Gastrocnemius medialis (tissue), 4 donors: ENCODE data around the gene GJC2. TPM values are rescaled to one million over a fixed set of nuclear protein-coding genes. Genes with fewer than 3 reads are reported as not detected.
"Not testable (repeated sequence)": the region's sequence is repeated elsewhere in the genome, so short reads cannot be mapped to it uniquely, and the experiment has no call there.

Experiments
- ATAC-seq, 2 donors: fragments of 150-250 bp; one replicate each; pipeline ENCODE4 v1.9.1; 2016
- DNase-seq, 2 donors: peaks; one replicate each; pipeline ENCODE4 v3.0.0-alpha.2; 2019
- H3K27ac ChIP-seq, 4 donors: fragments of 200-600 bp; sonication (generic); 1 replicate in 1 of 4; 2 replicates in 3 of 4; pipeline ENCODE4 v1.5.1; 2016 to 2018; ENCODE audit warnings: mild to moderate bottlenecking in 2 of 4, moderate library complexity in 1 of 4
- H3K27me3 ChIP-seq, 3 donors: fragments of 200-600 bp; sonication (generic) in 2 of 3; 1 replicate in 1 of 3; 2 replicates in 2 of 3; pipeline versions ENCODE4 v1.5.1 to v1.6.0; 2016 to 2019; ENCODE audit warnings: mild to moderate bottlenecking in 1 of 3, moderate library complexity in 1 of 3
- H3K36me3 ChIP-seq, 2 donors: fragments of 200-600 bp; sonication (generic) in 1 of 2; one replicate each; pipeline ENCODE4 v1.5.1; 2017 to 2018
- H3K4me1 ChIP-seq, 2 donors: fragments of 200-600 bp; sonication (generic) in 1 of 2; one replicate each; pipeline ENCODE4 v1.5.1; 2016 to 2017; ENCODE audit warnings: mild to moderate bottlenecking in 2 of 2
- H3K4me3 ChIP-seq, 4 donors: fragments of 200-600 bp; sonication (generic) in 3 of 4; 1 replicate in 1 of 4; 2 replicates in 3 of 4; pipeline ENCODE4 v1.5.1; 2016 to 2019; ENCODE audit warnings: mild to moderate bottlenecking in 2 of 4
- H3K9me3 ChIP-seq, 3 donors: fragments of 200-600 bp; sonication (generic) in 2 of 3; 1 replicate in 1 of 3; 2 replicates in 2 of 3; pipeline ENCODE4 v1.5.1; 2016 to 2019
- CTCF ChIP-seq, 5 experiments: fragments of 450-650 bp in 3 of 5; fragments of 200-600 bp in 2 of 5; sonication (generic) in 2 of 5; IDR thresholded peaks in 4 of 5; conservative IDR thresholded peaks in 1 of 5; 1 replicate in 4 of 5; 2 replicates in 1 of 5; pipeline ENCODE4 v1.5.1; 2016 to 2019; ENCODE audit warnings: antibody characterized with exemption in 5 of 5, mild to moderate bottlenecking in 3 of 5, moderate library complexity in 3 of 5
- POLR2A ChIP-seq, 2 donors: fragments of 450-650 bp; IDR thresholded peaks; one replicate each; pipeline ENCODE4 v1.6.1; 2017; ENCODE audit warnings: antibody characterized with exemption in 2 of 2, mild to moderate bottlenecking in 2 of 2, moderate library complexity in 2 of 2
- in situ Hi-C, 4 donors: fragments of 200-750 bp; cut with MboI; loops; one replicate each; pipeline versions ENCODE4 v1.15.0 to v1.8.0; 2017; ENCODE audit warnings: low sequenced_read_pairs in 4 of 4
- intact Hi-C: fragments of 100-400 bp; cut with DNase I; formaldehyde crosslinking; loops from one replicate; pipeline ENCODE4 v1.15.1; 2023; ENCODE audit warnings: low total_unique reads
- total RNA-seq, 4 donors: library from RNA; depleted of rRNA; stranded (reverse); fragments of >200 nt; gene quantifications; one replicate each; pipeline versions ENCODE4 v1.1.0 to v1.2.3, GENCODE V29; 2016

Gene GJC2
- total RNA-seq, 4 donors from 2014 or later: 0.26 to 0.64 TPM; not detected in 2

DNA sequence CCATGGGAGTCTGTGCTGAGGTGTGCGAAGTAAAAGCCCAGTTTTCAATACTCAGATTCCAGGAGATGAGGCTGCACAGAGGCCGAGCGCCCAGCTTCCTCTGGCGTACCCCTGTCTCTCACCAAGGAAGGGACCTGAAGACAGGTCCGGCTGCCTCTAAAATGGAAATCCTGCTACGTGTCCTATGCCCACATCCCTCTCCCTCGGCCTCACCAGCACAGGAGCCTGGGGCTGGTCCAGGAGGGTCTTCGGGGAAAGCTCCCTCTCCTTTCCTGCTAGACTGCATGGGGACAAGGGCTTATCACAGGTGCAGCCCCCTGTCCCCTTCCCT, 41.0 kb upstream of the GJC2 start:
- no peaks in the 10 kb centered on the region for H3K9me3 ChIP-seq
- no peaks in the 10 kb centered on the region for H3K27me3 ChIP-seq
- peaks cover 24 to 25% of the 10 kb centered on the region in 2 donors for H3K4me1 ChIP-seq
- H3K27ac ChIP-seq: peak overlapping the region; percentile 86 to 96 (median 92)
- peaks cover 0 to 17% of the 10 kb centered on the region in 2 donors for H3K36me3 ChIP-seq
- intact Hi-C loops (loop anchor here (1.0 to 10.0 kb wide), 4 partner anchors 24 to 376 kb away; partner anchors contain the start of genes GUK1, RNF187 and TRIM11), in situ Hi-C loops (no loop called here)
- no peak for TF ChIP-seq POLR2A (IDR thresholded peaks at IDR 0.05)
- ATAC-seq (no peak), DNase-seq (no peak)
- H3K4me3 ChIP-seq: peak overlapping the region; percentile 73 to 100 (median 79)

DNA sequence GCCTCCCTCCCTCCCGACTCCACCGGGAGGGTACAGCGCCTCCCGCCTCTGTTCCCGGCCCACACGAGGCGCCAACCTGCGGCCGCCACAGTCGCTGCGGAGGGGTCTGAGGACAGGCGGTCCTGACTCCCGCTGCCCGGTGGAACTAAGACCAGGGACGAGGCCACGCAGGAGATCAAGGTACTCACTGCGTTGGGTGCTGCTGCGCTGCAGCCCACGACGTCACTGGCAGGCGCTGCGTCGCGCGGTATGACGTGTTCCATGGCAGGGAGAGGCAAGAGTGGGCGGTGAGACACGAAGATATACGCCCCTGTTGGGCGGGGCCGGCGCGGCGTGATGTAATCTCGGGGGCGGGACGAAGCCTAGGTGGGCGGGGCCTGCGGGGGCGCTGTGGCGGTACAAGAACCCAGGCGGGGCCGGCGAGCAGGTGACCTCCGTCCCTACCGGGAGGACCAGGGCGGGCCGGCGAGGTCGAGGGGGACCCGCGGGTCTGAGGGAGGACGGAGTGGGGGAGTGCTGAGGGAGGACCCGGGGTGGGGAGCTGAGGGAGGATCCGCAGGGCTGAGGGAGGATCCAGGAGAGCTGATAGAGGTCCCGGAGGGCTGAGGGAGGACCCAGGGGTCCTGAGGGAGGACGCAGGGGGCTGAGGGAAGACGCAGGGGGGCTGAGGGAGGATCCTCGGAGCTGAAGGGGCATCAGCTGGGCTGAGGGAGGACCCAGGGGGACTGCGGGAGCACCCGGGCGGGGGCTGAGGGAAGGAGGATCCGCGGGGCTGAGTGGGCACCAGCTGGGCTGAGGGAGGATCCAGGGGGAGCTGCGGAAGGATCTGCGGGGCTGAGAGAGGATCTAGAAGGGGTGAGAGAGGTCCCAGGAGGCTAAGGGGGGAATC, 40.4 kb upstream of the GJC2 start, which contains the start of gene MRPL55:
Gene MRPL55, minus strand, starts transcription at position 227 of the 889 bp plus-strand sequence. CDS start 1,039 bp downstream, outside the sequence.
- H3K9me3 ChIP-seq: no peaks in the 10 kb centered on the region
- H3K4me3 ChIP-seq: peak within 1 kb of the TSS; percentile 73 to 100 (median 79)
- ATAC-seq (peak; percentile 96), DNase-seq (peak; percentile 95 to 98)
- H3K27ac ChIP-seq: peak within 1 kb of the TSS; percentile 86 to 96 (median 92)
- no peaks in the 10 kb centered on the region for H3K27me3 ChIP-seq
- H3K36me3 ChIP-seq: peaks cover 0 to 17% of the 10 kb centered on the region in 2 donors
- in situ Hi-C loops: no loop called here
- intact Hi-C loops: loop anchor here (1.0 to 10.0 kb wide), 3 partner anchors 31 to 375 kb away; partner anchors contain the start of genes GUK1, RNF187 and TRIM11
- H3K4me1 ChIP-seq: peaks cover 20% of the 10 kb centered on the region in 2 donors
- TF ChIP-seq POLR2A (IDR thresholded peaks at IDR 0.05) (peak; percentile 92 to 95), CTCF (IDR thresholded peaks at IDR 0.05 in 4 of 5, conservative IDR thresholded peaks at IDR 0.05 in 1 of 5) (peak in 3 of 5 experiments; percentile 14 to 34 (median 29))

DNA sequence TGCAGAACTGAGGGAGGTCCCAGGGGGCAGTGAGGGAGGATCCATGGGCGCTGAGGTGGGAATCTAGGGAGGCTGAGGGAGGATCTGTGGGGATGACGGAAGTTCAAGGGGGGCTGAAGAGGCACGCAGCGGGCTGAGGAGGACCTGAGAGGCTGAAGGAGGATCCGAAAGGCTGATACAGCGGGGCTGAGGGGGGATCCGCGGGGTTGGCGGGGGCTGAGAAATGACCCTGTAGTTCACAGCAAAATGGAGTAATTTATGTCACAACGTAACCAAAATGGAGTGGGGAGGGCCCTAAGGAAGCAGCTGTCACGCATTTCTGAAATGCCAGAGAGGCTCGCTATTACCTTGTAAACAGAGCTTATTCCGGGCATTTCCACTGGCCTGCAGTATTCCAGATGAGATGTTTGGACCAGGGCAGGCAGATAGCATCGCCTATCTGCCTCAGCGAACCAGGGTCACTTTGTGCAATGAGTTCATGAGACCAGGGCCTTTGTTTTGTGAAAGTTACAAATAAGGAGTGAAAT, 39.7 kb upstream of the GJC2 start:
- Histone ChIP-seq H3K4me3 (peak overlapping the region; percentile 73 to 100 (median 79)), H3K36me3 (peaks cover 0 to 17% of the 10 kb centered on the region in 2 donors), H3K27ac (peak overlapping the region; percentile 86 to 96 (median 92)), H3K4me1 (peaks cover 14 to 20% of the 10 kb centered on the region in 2 donors), H3K27me3 (no peaks in the 10 kb centered on the region), H3K9me3 (no peaks in the 10 kb centered on the region)
- no peak for ATAC-seq
- intact Hi-C loops: loop anchor here (1.0 to 10.0 kb wide), 3 partner anchors 30 to 375 kb away; partner anchors contain the start of genes GUK1, RNF187 and TRIM11
- in situ Hi-C loops: no loop called here
- no peak for DNase-seq
- TF ChIP-seq CTCF (IDR thresholded peaks at IDR 0.05 in 4 of 5, conservative IDR thresholded peaks at IDR 0.05 in 1 of 5) (no peak), POLR2A (IDR thresholded peaks at IDR 0.05) (no peak)

- no peaks in the 10 kb centered on the region for H3K27me3 ChIP-seq
- H3K4me3 ChIP-seq: no peak overlapping the region
- DNase-seq (no peak), ATAC-seq (no peak)
- intact Hi-C loops (no loop called here), in situ Hi-C loops (no loop called here)
- no peaks in the 10 kb centered on the region for H3K9me3 ChIP-seq
- H3K4me1 ChIP-seq: peaks cover 14 to 20% of the 10 kb centered on the region in 2 donors
- H3K36me3 ChIP-seq: peaks cover 0 to 17% of the 10 kb centered on the region in 2 donors
- peak overlapping the region in 1 of 4 donors; percentile 92 for H3K27ac ChIP-seq
- TF ChIP-seq CTCF (IDR thresholded peaks at IDR 0.05 in 4 of 5, conservative IDR thresholded peaks at IDR 0.05 in 1 of 5) (no peak), POLR2A (IDR thresholded peaks at IDR 0.05) (no peak)
Measured at GRCh38 chr1:228110556-228110955, 39.2 kb upstream of the GJC2 start.

GRCh38 chr1:228111315-228111714, 38.4 kb upstream of the GJC2 start:
- H3K9me3 ChIP-seq: not testable (repeated sequence)

More at GRCh38 chr1:228111315-228111714, 38.4 kb upstream of the GJC2 start:
- ATAC-seq, H3K27me3 ChIP-seq, intact Hi-C loops, H3K36me3 ChIP-seq, H3K27ac ChIP-seq, DNase-seq, H3K4me3 ChIP-seq, in situ Hi-C loops: not testable (repeated sequence)
- peaks cover 14 to 20% of the 10 kb centered on the region in 2 donors for H3K4me1 ChIP-seq
